Skin epidermis (tissue), 12 donors: Measurements from ENCODE around the gene POU6F1.
A peak's percentile ranks its signal among the peaks of the same experiment; 100 is the strongest.
"Not testable (repeated sequence)": the region's sequence is repeated elsewhere in the genome, so short reads cannot be mapped to it uniquely, and the experiment has no call there.

Source experiments
- H3K27ac ChIP-seq, 21 experiments: fragments of 200-600 bp; sonication (generic) in 11 of 21; one replicate each; pipeline ENCODE4 v1.5.0; 2020; ENCODE audit warnings: mild to moderate bottlenecking in 3 of 21, inconsistent platforms in 2 of 21, moderate library complexity in 2 of 21
- H3K4me3 ChIP-seq, 7 experiments: fragments of 200-600 bp; sonication (generic) in 2 of 7; one replicate each; pipeline ENCODE4 v1.5.0; 2020; ENCODE audit warnings: inconsistent platforms in 2 of 7, mild to moderate bottlenecking in 2 of 7, moderate library complexity in 1 of 7

POU6F1 gene

GRCh38 chr12:51232642-51233041 lies 14.8 kb upstream of the POU6F1 start:
- no peak overlapping the region for H3K4me3 ChIP-seq

GRCh38 chr12:51229116-51229809 lies 11.4 kb upstream of the POU6F1 start:
- Histone ChIP-seq H3K4me3 (no peak overlapping the region), H3K27ac (no peak overlapping the region)

More at GRCh38 chr12:51232642-51233041, 14.8 kb upstream of the POU6F1 start:
- no peak overlapping the region for H3K27ac ChIP-seq

GRCh38 chr12:51227962-51228361 lies 10.1 kb upstream of the POU6F1 start:
- Histone ChIP-seq H3K4me3 (no peak overlapping the region), H3K27ac (no peak overlapping the region)

- H3K4me3 ChIP-seq, H3K27ac ChIP-seq: not testable (repeated sequence)
These were observed 9.2 kb upstream of the POU6F1 start for GRCh38 chr12:51227112-51227511.

- H3K4me3 ChIP-seq: no peak overlapping the region
These were observed 7.9 kb upstream of the POU6F1 start for GRCh38 chr12:51225771-51226170.

GRCh38 chr12:51225234-51225633 lies 7.4 kb upstream of the POU6F1 start:
- no peak overlapping the region for H3K27ac ChIP-seq
- H3K4me3 ChIP-seq: no peak overlapping the region

More at GRCh38 chr12:51225771-51226170, 7.9 kb upstream of the POU6F1 start:
- H3K27ac ChIP-seq: no peak overlapping the region

- Histone ChIP-seq H3K4me3 (no peak overlapping the region), H3K27ac (no peak overlapping the region)
These were observed 6.8 kb upstream of the POU6F1 start for GRCh38 chr12:51224625-51225024.

GRCh38 chr12:51222461-51222860 lies 4.6 kb upstream of the POU6F1 start:
- no peak overlapping the region for H3K27ac ChIP-seq

GRCh38 chr12:51219857-51220256 lies 2.0 kb upstream of the POU6F1 start:
- H3K27ac ChIP-seq, H3K4me3 ChIP-seq: not testable (repeated sequence)

More at GRCh38 chr12:51222461-51222860, 4.6 kb upstream of the POU6F1 start:
- H3K4me3 ChIP-seq: no peak overlapping the region

- peak overlapping the region in 9 of 21 experiments; percentile 93 to 99 (median 98) for H3K27ac ChIP-seq
- H3K4me3 ChIP-seq: no peak overlapping the region
These were observed 1.5 kb upstream of the POU6F1 start for GRCh38 chr12:51219322-51219721.

- peak overlapping the region in 20 of 21 experiments; percentile 90 to 99 (median 96) for H3K27ac ChIP-seq
These were observed 822 bp upstream of the POU6F1 start for GRCh38 chr12:51218607-51219161.

GRCh38 chr12:51217133-51217967 lies 512 bp downstream of the POU6F1 start:
- Histone ChIP-seq H3K27ac (peak overlapping the region; percentile 88 to 99 (median 96)), H3K4me3 (peak overlapping the region; percentile 63 to 98 (median 81))

More at GRCh38 chr12:51218607-51219161, 822 bp upstream of the POU6F1 start:
- peak overlapping the region; percentile 63 to 98 (median 81) for H3K4me3 ChIP-seq

GRCh38 chr12:51216642-51217041 lies 1.2 kb downstream of the POU6F1 start:
- Histone ChIP-seq H3K4me3 (peak overlapping the region; percentile 63 to 98 (median 81)), H3K27ac (peak overlapping the region in 19 of 21 experiments; percentile 90 to 99 (median 96))

GRCh38 chr12:51214895-51215294 lies 3.0 kb downstream of the POU6F1 start:
- H3K27ac ChIP-seq: no peak overlapping the region
- no peak overlapping the region for H3K4me3 ChIP-seq

- Histone ChIP-seq H3K27ac (no peak overlapping the region), H3K4me3 (no peak overlapping the region)
These were observed 7.0 kb downstream of the POU6F1 start for GRCh38 chr12:51210690-51211395.

GRCh38 chr12:51209259-51209658 lies 8.6 kb downstream of the POU6F1 start:
- Histone ChIP-seq H3K27ac (no peak overlapping the region), H3K4me3 (no peak overlapping the region)

- no peak overlapping the region for H3K27ac ChIP-seq
These were observed 9.7 kb downstream of the POU6F1 start for GRCh38 chr12:51208016-51208660.

GRCh38 chr12:51205350-51205749 lies 12.5 kb downstream of the POU6F1 start:
- no peak overlapping the region for H3K4me3 ChIP-seq
- H3K27ac ChIP-seq: no peak overlapping the region

More at GRCh38 chr12:51208016-51208660, 9.7 kb downstream of the POU6F1 start:
- H3K4me3 ChIP-seq: no peak overlapping the region

- Histone ChIP-seq H3K4me3 (no peak overlapping the region), H3K27ac (no peak overlapping the region)
These were observed 15.1 kb downstream of the POU6F1 start for GRCh38 chr12:51202718-51203117.
